Sigmoid colon (tissue), 3 donors: ENCODE measurements around the gene ZSCAN21.

Source experiments
- CTCF ChIP-seq, 4 experiments: fragments of 450-650 bp in 3 of 4; fragments of 200-600 bp in 1 of 4; IDR thresholded peaks; one replicate each; pipeline ENCODE4 v1.5.1; 2016 to 2019; ENCODE audit warnings: antibody characterized with exemption in 4 of 4, mild to moderate bottlenecking in 3 of 4, moderate library complexity in 2 of 4
- POLR2A ChIP-seq, 2 donors: fragments of 450-650 bp; IDR thresholded peaks; one replicate each; pipeline ENCODE4 v1.6.1; 2016; ENCODE audit warnings: antibody characterized with exemption in 2 of 2, mild to moderate bottlenecking in 2 of 2, moderate library complexity in 2 of 2

- TF ChIP-seq CTCF (IDR thresholded peaks at IDR 0.05) (no peak), POLR2A (IDR thresholded peaks at IDR 0.05) (no peak)
Observed at GRCh38 chr7:100111914-100112313, 62.3 kb downstream of the ZSCAN21 start.
